OCI-LY7 (cell line): ENCODE measurements around the gene TMCC1. TPM values are rescaled to one million over a fixed set of nuclear protein-coding genes. Genes with fewer than 3 reads are reported as not detected.

Source experiments
- BruUV-seq: library from RNA; stranded (reverse); fragments of 400-500 nt; replicated peaks from 2 replicates; lab custom pipeline; 2021; lab: Mats Ljungman, UMichigan
- CTCF ChIA-PET: fragments of 300-600 bp; sonication (Branson Sonifier 250); formaldehyde crosslinking; loops from one replicate; lab custom pipeline; 2022; ENCODE audit warnings: antibody characterized with exemption; ENCODE audit not compliant: unreplicated experiment; lab: Charles Lee
- POLR2A ChIA-PET: fragments of 300-600 bp; sonication (Branson Sonifier 250); formaldehyde crosslinking; loops from one replicate; lab custom pipeline; 2022; ENCODE audit warnings: antibody characterized with exemption; lab: Charles Lee
- DNase-seq: peaks from one replicate; pipeline ENCODE4 v3.0.0-alpha.2; 2015; ENCODE audit warnings: low spot score
- H2AFZ ChIP-seq: fragments of 200-600 bp; sonication (generic), shearing (Covaris generic); 2 replicates; pipeline ENCODE4 v1.6.1; 2014; ENCODE audit warnings: mild to moderate bottlenecking, antibody characterized with exemption, low read length, moderate library complexity
- H3K27ac ChIP-seq: fragments of 200-600 bp; sonication (generic); 2 replicates; pipeline ENCODE4 v1.5.1; 2014; ENCODE audit warnings: mixed run types, low read depth, mild to moderate bottlenecking, moderate library complexity, low read length, inconsistent platforms; ENCODE audit not compliant: poor library complexity, severe bottlenecking
- H3K36me3 ChIP-seq: fragments of 200-600 bp; sonication (generic); 2 replicates; pipeline ENCODE4 v1.6.1; 2014; ENCODE audit warnings: mild to moderate bottlenecking, antibody characterized with exemption, low read length, moderate library complexity, mixed read lengths; ENCODE audit not compliant: insufficient read depth
- H3K4me1 ChIP-seq: fragments of 200-600 bp; sonication (generic); 2 replicates; pipeline ENCODE4 v1.5.1; 2014; ENCODE audit warnings: mild to moderate bottlenecking, low read length; ENCODE audit not compliant: insufficient read depth, poor library complexity, severe bottlenecking
- H3K4me2 ChIP-seq: fragments of 200-600 bp; sonication (generic); 2 replicates; pipeline ENCODE4 v1.6.1; 2014; ENCODE audit warnings: mild to moderate bottlenecking, low read length
- H3K4me3 ChIP-seq: fragments of 200-600 bp; sonication (generic); 2 replicates; pipeline ENCODE4 v1.5.1; 2014; ENCODE audit warnings: mild to moderate bottlenecking, low read depth, low read length; ENCODE audit not compliant: poor library complexity, severe bottlenecking
- H3K79me2 ChIP-seq: fragments of 200-600 bp; sonication (generic); 2 replicates; pipeline ENCODE4 v1.6.1; 2016; ENCODE audit warnings: low read depth, mild to moderate bottlenecking, low read length, moderate library complexity, mixed read lengths; ENCODE audit not compliant: insufficient read depth
- H3K9me2 ChIP-seq: fragments of 200-600 bp; sonication (generic); 2 replicates; pipeline ENCODE4 v1.6.1; 2016; ENCODE audit warnings: mild to moderate bottlenecking, low read length, mixed read lengths; ENCODE audit not compliant: insufficient read depth
- H3K9me3 ChIP-seq: fragments of 200-600 bp; sonication (generic); 2 replicates; pipeline ENCODE4 v1.6.1; 2014; ENCODE audit warnings: mild to moderate bottlenecking, mixed run types, low read length, mixed read lengths
- H4K20me1 ChIP-seq: fragments of 200-600 bp; sonication (generic); 2 replicates; pipeline ENCODE4 v1.6.1; 2014; ENCODE audit warnings: mild to moderate bottlenecking, antibody characterized with exemption, low read length, moderate library complexity, mixed read lengths; ENCODE audit not compliant: insufficient read depth
- EZH2phosphoT487 ChIP-seq: fragments of 200-600 bp; sonication (generic); IDR thresholded peaks from 2 replicates; pipeline ENCODE4 v1.6.1; 2018; ENCODE audit warnings: low read depth, borderline replicate concordance, mild to moderate bottlenecking, mixed run types, antibody characterized with exemption, low read length, moderate library complexity, mixed read lengths
- intact Hi-C: fragments of 100-400 bp; cut with micrococcal nuclease; formaldehyde crosslinking; loops from one replicate; pipeline ENCODE4 v1.10.0; 2022; ENCODE audit not compliant: unreplicated experiment
- total RNA-seq, 2 experiments: library from RNA; depleted of rRNA in 1 of 2; stranded (reverse); fragments of >200 nt in 1 of 2; shearing (Covaris generic) in 1 of 2; gene quantifications; 2 replicates each; pipeline ENCODE4 v1.2.3, GENCODE V29; 2014 to 2022
- TF ChIP-seq, protein P1 (sequence below): fragments of 200-600 bp; sonication (generic); conservative IDR thresholded peaks from 2 replicates; pipeline ENCODE4 v1.5.1; 2014; ENCODE audit warnings: mild to moderate bottlenecking, antibody characterized with exemption, low read length, moderate library complexity, mixed read lengths

The TMCC1 gene
- total RNA-seq, 2 experiments from 2014 or later = 31.7 to 38.8 TPM

DNA sequence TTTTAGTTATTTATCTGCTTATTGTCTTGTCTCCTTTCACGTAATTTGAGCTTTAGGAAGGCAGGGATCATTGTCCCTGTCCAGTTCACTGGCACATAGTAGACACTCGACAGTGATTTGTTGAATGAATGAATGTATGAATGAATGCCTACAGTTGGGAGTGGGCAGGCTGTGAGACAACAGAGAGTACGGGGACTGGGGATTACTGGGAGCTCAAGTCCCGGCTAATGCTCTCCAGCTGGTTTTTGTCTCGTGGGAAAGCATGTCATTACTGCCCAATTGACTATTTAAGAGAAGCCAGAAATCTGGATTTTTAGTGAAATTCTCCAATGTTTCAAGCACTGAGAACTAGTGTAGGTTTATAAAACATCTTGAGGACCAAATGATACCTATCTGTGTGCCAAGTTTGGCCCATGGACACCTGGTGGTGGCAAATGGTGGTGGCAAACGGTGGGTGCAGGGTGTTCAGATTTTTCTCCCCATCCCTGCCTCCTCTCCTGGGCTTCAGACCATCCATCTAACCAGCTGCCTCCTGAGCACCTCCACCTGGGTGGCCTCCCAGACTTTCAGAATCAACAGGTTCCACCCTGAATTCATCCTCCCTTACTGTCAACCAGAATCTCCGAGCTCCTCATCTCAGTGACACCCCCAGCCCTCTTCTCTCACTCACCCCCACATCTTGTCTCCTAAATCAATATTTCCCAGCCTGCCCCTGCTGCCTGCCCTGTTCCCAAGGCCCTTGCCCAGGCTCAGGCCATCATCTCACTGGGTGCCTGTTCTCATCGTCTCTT, 44.8 kb upstream of the TMCC1 start:
- Histone ChIP-seq H3K9me2 (no peaks in the 10 kb centered on the region), H3K4me3 (no peak overlapping the region), H3K36me3 (no peaks in the 10 kb centered on the region), H3K9me3 (no peaks in the 10 kb centered on the region), H3K4me1 (no peaks in the 10 kb centered on the region), H3K27ac (no peak overlapping the region), H3K79me2 (no peaks in the 10 kb centered on the region), H4K20me1 (no peaks in the 10 kb centered on the region), H3K4me2 (no peak overlapping the region), H2AFZ (no peak overlapping the region)
- CTCF ChIA-PET = interaction anchor here (1.4 kb wide), 1 partner anchor 10 kb away, joined by 4 read pairs; no protein-coding TSS in a partner anchor
- BruUV-seq = no TSS peak
- POLR2A ChIA-PET = no interaction called here
- DNase-seq = no peak
- intact Hi-C loops = no loop called here
- TF ChIP-seq EZH2phosphoT487 = no peak
- TF ChIP-seq, protein P1, sequence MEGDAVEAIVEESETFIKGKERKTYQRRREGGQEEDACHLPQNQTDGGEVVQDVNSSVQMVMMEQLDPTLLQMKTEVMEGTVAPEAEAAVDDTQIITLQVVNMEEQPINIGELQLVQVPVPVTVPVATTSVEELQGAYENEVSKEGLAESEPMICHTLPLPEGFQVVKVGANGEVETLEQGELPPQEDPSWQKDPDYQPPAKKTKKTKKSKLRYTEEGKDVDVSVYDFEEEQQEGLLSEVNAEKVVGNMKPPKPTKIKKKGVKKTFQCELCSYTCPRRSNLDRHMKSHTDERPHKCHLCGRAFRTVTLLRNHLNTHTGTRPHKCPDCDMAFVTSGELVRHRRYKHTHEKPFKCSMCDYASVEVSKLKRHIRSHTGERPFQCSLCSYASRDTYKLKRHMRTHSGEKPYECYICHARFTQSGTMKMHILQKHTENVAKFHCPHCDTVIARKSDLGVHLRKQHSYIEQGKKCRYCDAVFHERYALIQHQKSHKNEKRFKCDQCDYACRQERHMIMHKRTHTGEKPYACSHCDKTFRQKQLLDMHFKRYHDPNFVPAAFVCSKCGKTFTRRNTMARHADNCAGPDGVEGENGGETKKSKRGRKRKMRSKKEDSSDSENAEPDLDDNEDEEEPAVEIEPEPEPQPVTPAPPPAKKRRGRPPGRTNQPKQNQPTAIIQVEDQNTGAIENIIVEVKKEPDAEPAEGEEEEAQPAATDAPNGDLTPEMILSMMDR = peak; percentile 29; the same call in 1 of the 2 replicates

DNA sequence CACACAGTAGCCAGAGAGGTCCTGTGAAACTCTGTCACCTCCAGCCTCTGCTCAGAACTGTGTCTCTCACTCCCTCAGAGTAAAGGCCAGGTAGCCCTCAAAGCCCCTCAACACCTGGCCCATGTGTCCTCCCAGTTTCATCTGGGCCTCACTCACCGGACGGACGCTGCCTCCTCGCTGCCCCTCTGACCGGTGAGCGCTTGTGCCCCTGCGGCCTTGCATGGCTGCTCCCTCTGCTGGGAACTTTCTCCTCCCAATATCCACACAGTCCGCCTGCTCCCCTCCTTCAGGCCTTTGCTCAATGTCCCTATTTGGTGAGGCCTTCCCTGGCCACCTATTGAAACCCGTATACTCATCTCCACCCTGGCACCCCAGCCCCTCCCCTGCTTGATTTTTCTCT, 44.2 kb upstream of the TMCC1 start:
- CTCF ChIA-PET = interaction anchor here (1.4 kb wide), 1 partner anchor 10 kb away, joined by 4 read pairs; no protein-coding TSS in a partner anchor

More for the DNA sequence above, 44.2 kb upstream of the TMCC1 start:
- H3K27ac ChIP-seq = no peak overlapping the region
- no peak for DNase-seq
- BruUV-seq = no TSS peak
- no peaks in the 10 kb centered on the region for H3K9me3 ChIP-seq
- H3K4me3 ChIP-seq = no peak overlapping the region
- H3K4me2 ChIP-seq = no peak overlapping the region
- no peaks in the 10 kb centered on the region for H3K79me2 ChIP-seq
- H2AFZ ChIP-seq = no peak overlapping the region
- intact Hi-C loops = no loop called here
- no peaks in the 10 kb centered on the region for H4K20me1 ChIP-seq
- H3K9me2 ChIP-seq = no peaks in the 10 kb centered on the region
- TF ChIP-seq, protein P1 = no peak
- TF ChIP-seq EZH2phosphoT487 = no peak
- H3K4me1 ChIP-seq = no peaks in the 10 kb centered on the region
- no peaks in the 10 kb centered on the region for H3K36me3 ChIP-seq
- POLR2A ChIA-PET = no interaction called here
